ENCODE data around the gene NUP210L. TPM values are rescaled to one million over a fixed set of nuclear protein-coding genes. Genes with fewer than 3 reads are reported as not detected.

The NUP210L gene
- total and polyA plus RNA-seq, 9 of the 15 experiments (the other 6 are each of a cell fraction or from before 2014, with no cell fraction given): 0.01 to 0.04 TPM; not detected in 7

DNA sequence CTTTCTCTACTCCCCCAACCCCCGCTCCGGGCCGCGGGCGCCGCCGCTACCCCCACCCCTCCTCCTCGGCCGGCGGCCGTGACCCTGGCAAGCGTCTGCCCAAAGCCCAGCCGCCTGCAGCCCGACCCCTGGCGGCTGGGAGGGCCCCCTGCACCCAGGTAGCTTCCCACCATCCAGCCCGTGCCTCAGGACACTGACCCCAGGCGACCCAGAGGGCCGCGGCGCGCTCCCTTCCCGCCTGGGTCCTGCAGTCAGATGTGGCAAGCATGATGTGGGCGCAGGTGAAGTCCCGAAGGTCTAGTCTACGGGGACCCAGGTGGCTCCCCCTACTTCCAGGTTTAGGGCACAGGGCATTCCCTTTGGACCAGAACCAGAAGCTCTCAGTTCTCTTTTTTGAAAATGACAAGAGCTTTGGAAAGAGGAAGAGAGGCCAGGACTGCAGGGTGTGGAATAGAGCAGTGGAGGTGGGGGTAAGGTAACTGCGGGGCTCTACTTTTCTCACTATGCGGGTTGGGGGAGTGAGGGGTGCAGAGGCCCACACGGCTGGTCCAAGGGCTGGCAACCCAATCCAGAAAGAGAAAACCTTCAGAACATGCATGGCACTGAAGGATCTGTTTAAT is 208.1 kb downstream of the NUP210L start, which contains the start of gene DENND4B (continued):
- TF ChIP-seq, protein P1, sequence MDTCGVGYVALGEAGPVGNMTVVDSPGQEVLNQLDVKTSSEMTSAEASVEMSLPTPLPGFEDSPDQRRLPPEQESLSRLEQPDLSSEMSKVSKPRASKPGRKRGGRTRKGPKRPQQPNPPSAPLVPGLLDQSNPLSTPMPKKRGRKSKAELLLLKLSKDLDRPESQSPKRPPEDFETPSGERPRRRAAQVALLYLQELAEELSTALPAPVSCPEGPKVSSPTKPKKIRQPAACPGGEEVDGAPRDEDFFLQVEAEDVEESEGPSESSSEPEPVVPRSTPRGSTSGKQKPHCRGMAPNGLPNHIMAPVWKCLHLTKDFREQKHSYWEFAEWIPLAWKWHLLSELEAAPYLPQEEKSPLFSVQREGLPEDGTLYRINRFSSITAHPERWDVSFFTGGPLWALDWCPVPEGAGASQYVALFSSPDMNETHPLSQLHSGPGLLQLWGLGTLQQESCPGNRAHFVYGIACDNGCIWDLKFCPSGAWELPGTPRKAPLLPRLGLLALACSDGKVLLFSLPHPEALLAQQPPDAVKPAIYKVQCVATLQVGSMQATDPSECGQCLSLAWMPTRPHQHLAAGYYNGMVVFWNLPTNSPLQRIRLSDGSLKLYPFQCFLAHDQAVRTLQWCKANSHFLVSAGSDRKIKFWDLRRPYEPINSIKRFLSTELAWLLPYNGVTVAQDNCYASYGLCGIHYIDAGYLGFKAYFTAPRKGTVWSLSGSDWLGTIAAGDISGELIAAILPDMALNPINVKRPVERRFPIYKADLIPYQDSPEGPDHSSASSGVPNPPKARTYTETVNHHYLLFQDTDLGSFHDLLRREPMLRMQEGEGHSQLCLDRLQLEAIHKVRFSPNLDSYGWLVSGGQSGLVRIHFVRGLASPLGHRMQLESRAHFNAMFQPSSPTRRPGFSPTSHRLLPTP (IDR thresholded peaks at IDR 0.05; ENCODE audit: borderline replicate concordance, extremely low read depth, insufficient read length): no peak
- TF ChIP-seq MYC (IDR thresholded peaks at IDR 0.05; ENCODE audit: low read depth, low read length) (peak; percentile 81), MYC (CRISPR knock-in tag; IDR thresholded peaks at IDR 0.05; ENCODE audit: borderline replicate concordance, low read depth) (no peak), MTA3 (IDR thresholded peaks at IDR 0.05; ENCODE audit: borderline replicate concordance) (peak; percentile 26; the same call in 1 of the 2 replicates), ZNF561 (CRISPR knock-in tag; conservative IDR thresholded peaks at IDR 0.05) (no peak), DACH1 (IDR thresholded peaks at IDR 0.05; ENCODE audit: partially characterized antibody) (no peak), CEBPB (tag; IDR thresholded peaks at IDR 0.05) (no peak), SREBF1 (IDR thresholded peaks at IDR 0.05; ENCODE audit: borderline replicate concordance, low read depth, low read length) (no peak), POU5F1 (IDR thresholded peaks at IDR 0.05; ENCODE audit: borderline replicate concordance, low read depth, low read length, partially characterized antibody) (no peak), RUNX1 (IDR thresholded peaks at IDR 0.05; ENCODE audit: low read depth) (no peak), POLR3G (IDR thresholded peaks at IDR 0.05; ENCODE audit: extremely low read depth, insufficient read length, insufficient replicate concordance) (no peak)
- TF ChIP-seq, protein P2, sequence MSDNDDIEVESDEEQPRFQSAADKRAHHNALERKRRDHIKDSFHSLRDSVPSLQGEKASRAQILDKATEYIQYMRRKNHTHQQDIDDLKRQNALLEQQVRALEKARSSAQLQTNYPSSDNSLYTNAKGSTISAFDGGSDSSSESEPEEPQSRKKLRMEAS (CRISPR knock-in tag; IDR thresholded peaks at IDR 0.05): peak; percentile 37; the same call in 1 of the 2 replicates
- TF ChIP-seq, protein P3, sequence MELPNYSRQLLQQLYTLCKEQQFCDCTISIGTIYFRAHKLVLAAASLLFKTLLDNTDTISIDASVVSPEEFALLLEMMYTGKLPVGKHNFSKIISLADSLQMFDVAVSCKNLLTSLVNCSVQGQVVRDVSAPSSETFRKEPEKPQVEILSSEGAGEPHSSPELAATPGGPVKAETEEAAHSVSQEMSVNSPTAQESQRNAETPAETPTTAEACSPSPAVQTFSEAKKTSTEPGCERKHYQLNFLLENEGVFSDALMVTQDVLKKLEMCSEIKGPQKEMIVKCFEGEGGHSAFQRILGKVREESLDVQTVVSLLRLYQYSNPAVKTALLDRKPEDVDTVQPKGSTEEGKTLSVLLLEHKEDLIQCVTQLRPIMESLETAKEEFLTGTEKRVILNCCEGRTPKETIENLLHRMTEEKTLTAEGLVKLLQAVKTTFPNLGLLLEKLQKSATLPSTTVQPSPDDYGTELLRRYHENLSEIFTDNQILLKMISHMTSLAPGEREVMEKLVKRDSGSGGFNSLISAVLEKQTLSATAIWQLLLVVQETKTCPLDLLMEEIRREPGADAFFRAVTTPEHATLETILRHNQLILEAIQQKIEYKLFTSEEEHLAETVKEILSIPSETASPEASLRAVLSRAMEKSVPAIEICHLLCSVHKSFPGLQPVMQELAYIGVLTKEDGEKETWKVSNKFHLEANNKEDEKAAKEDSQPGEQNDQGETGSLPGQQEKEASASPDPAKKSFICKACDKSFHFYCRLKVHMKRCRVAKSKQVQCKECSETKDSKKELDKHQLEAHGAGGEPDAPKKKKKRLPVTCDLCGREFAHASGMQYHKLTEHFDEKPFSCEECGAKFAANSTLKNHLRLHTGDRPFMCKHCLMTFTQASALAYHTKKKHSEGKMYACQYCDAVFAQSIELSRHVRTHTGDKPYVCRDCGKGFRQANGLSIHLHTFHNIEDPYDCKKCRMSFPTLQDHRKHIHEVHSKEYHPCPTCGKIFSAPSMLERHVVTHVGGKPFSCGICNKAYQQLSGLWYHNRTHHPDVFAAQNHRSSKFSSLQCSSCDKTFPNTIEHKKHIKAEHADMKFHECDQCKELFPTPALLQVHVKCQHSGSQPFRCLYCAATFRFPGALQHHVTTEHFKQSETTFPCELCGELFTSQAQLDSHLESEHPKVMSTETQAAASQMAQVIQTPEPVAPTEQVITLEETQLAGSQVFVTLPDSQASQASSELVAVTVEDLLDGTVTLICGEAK (IDR thresholded peaks at IDR 0.05): no peak
- TF ChIP-seq, protein P3 (CRISPR knock-in tag; IDR thresholded peaks at IDR 0.05): no peak

All from K562 (cell line).